Gastroesophageal sphincter (tissue), 4 donors: ENCODE results near the gene RMND1. TPM values are rescaled to one million over a fixed set of nuclear protein-coding genes. Genes with fewer than 3 reads are reported as not detected.

Source experiments
- ATAC-seq: fragments of 150-250 bp; one replicate; pipeline ENCODE4 v1.9.1; 2016; ENCODE audit warnings: mild to moderate bottlenecking, moderate library complexity
- H3K27ac ChIP-seq, 4 donors: fragments of 200-600 bp; sonication (generic) in 3 of 4; 1 replicate in 3 of 4; 2 replicates in 1 of 4; pipeline ENCODE4 v1.5.1; 2016 to 2019
- H3K27me3 ChIP-seq: fragments of 200-600 bp; sonication (generic); one replicate; pipeline ENCODE4 v1.5.1; 2019
- H3K36me3 ChIP-seq, 2 donors: fragments of 200-600 bp; sonication (generic); one replicate each; pipeline ENCODE4 v1.5.1; 2019; ENCODE audit warnings: control low read depth in 1 of 2
- H3K4me1 ChIP-seq, 3 donors: fragments of 200-600 bp; sonication (generic); 1 replicate in 2 of 3; 2 replicates in 1 of 3; pipeline ENCODE4 v1.5.1; 2016 to 2019; ENCODE audit warnings: control low read depth in 2 of 3
- H3K4me3 ChIP-seq, 2 donors: fragments of 200-600 bp; sonication (generic); one replicate each; pipeline ENCODE4 v1.5.1; 2019; ENCODE audit warnings: mild to moderate bottlenecking in 1 of 2, moderate library complexity in 1 of 2
- H3K9me3 ChIP-seq, 3 donors: fragments of 200-600 bp; sonication (generic); one replicate each; pipeline ENCODE4 v1.5.1; 2017 to 2019; ENCODE audit warnings: control low read depth in 2 of 3
- CTCF ChIP-seq, 4 experiments: fragments of 200-600 bp in 2 of 4; fragments of 450-650 bp in 2 of 4; sonication (generic) in 1 of 4; IDR thresholded peaks; one replicate each; pipeline ENCODE4 v1.5.1; 2017 to 2019; ENCODE audit warnings: antibody characterized with exemption in 4 of 4, mild to moderate bottlenecking in 2 of 4, moderate library complexity in 2 of 4
- EP300 ChIP-seq: sonication (generic); formaldehyde crosslinking; IDR thresholded peaks from one replicate; pipeline ENCODE4 v1.6.1; 2017; ENCODE audit warnings: antibody characterized with exemption, mild to moderate bottlenecking
- POLR2A ChIP-seq, 2 donors: fragments of 450-650 bp; IDR thresholded peaks; one replicate each; pipeline ENCODE4 v1.6.1; 2017; ENCODE audit warnings: antibody characterized with exemption in 2 of 2, mild to moderate bottlenecking in 2 of 2, moderate library complexity in 1 of 2
- POLR2AphosphoS5 ChIP-seq: sonication (generic); formaldehyde crosslinking; IDR thresholded peaks from one replicate; pipeline ENCODE4 v1.6.1; 2017; ENCODE audit warnings: antibody characterized with exemption
- WGBS, 2 donors: methylation state at CpG; one replicate each; pipeline ENCODE4 v1.1.5; 2018; ENCODE audit warnings: low coverage in 1 of 2; 5-methylcytosine and 5-hydroxymethylcytosine counted together
- total RNA-seq, 4 donors: library from RNA; depleted of rRNA; stranded (reverse); fragments of >200 nt; gene quantifications; one replicate each; pipeline ENCODE4 v1.1.0, GENCODE V29; 2016

The RMND1 gene
- total RNA-seq, 4 donors from 2014 or later, result 13.2 to 17.8 (median 14.1) TPM

GRCh38 chr6:151431337-151431736, 20.6 kb downstream of the RMND1 start:
- no peak for ATAC-seq
- TF ChIP-seq POLR2A (IDR thresholded peaks at IDR 0.05), result no peak
- no peak for TF ChIP-seq POLR2AphosphoS5
- no peak for TF ChIP-seq EP300
- no peak for TF ChIP-seq CTCF (IDR thresholded peaks at IDR 0.05)

GRCh38 chr6:151430886-151431285, 21.0 kb downstream of the RMND1 start:
- TF ChIP-seq POLR2AphosphoS5, result no peak
- no peak for TF ChIP-seq POLR2A (IDR thresholded peaks at IDR 0.05)
- no peak for TF ChIP-seq CTCF (IDR thresholded peaks at IDR 0.05)
- no peak for TF ChIP-seq EP300
- H3K4me3 ChIP-seq, result no peak overlapping the region
- no peaks in the 10 kb centered on the region for H3K4me1 ChIP-seq
- H3K27me3 ChIP-seq, result no peaks in the 10 kb centered on the region
- H3K27ac ChIP-seq, result no peak overlapping the region
- no peak for ATAC-seq
- no peaks in the 10 kb centered on the region for H3K9me3 ChIP-seq
- WGBS, 2 donors, result 78 to 87% methylated on average over 3 of the region's 3 CpGs
- H3K36me3 ChIP-seq, result peaks cover 0 to 70% of the 10 kb centered on the region in 2 donors

More at GRCh38 chr6:151431337-151431736, 20.6 kb downstream of the RMND1 start:
- Histone ChIP-seq H3K4me3 (no peak overlapping the region), H3K27ac (no peak overlapping the region), H3K9me3 (no peaks in the 10 kb centered on the region), H3K36me3 (peaks cover 0 to 66% of the 10 kb centered on the region in 2 donors), H3K4me1 (no peaks in the 10 kb centered on the region), H3K27me3 (no peaks in the 10 kb centered on the region)
- WGBS, 2 donors, result 92 to 97% methylated on average over 3 of the region's 3 CpGs

GRCh38 chr6:151428093-151428735, 23.7 kb downstream of the RMND1 start:
- ATAC-seq, result no peak
- H3K4me3 ChIP-seq, result no peak overlapping the region
- H3K27ac ChIP-seq, result no peak overlapping the region
- no peaks in the 10 kb centered on the region for H3K9me3 ChIP-seq
- WGBS, 2 donors, result 83 to 99% methylated on average over 4 of the region's 4 CpGs
- peaks cover 0 to 3% (median 0%) of the 10 kb centered on the region in 3 donors for H3K4me1 ChIP-seq
- TF ChIP-seq CTCF (IDR thresholded peaks at IDR 0.05), result no peak
- TF ChIP-seq EP300, result no peak
- TF ChIP-seq POLR2AphosphoS5, result no peak
- TF ChIP-seq POLR2A (IDR thresholded peaks at IDR 0.05), result no peak
- no peaks in the 10 kb centered on the region for H3K27me3 ChIP-seq
- H3K36me3 ChIP-seq, result peaks cover 0 to 90% of the 10 kb centered on the region in 2 donors

GRCh38 chr6:151425561-151425960, 26.4 kb downstream of the RMND1 start:
- WGBS, 2 donors, result 89 to 90% methylated on average over 4 of the region's 4 CpGs
- H3K4me3 ChIP-seq, result no peak overlapping the region
- peaks cover 0 to 80% of the 10 kb centered on the region in 2 donors for H3K36me3 ChIP-seq
- peaks cover 0 to 4% (median 0%) of the 10 kb centered on the region in 3 donors for H3K4me1 ChIP-seq
- H3K27me3 ChIP-seq, result no peaks in the 10 kb centered on the region
- TF ChIP-seq EP300, result no peak
- TF ChIP-seq POLR2AphosphoS5, result no peak
- no peak for TF ChIP-seq CTCF (IDR thresholded peaks at IDR 0.05)
- no peak for TF ChIP-seq POLR2A (IDR thresholded peaks at IDR 0.05)
- no peak for ATAC-seq
- no peak overlapping the region for H3K27ac ChIP-seq
- H3K9me3 ChIP-seq, result no peaks in the 10 kb centered on the region

- WGBS, 2 donors, result 25 to 52% methylated on average over 2 to 4 of the region's 4 CpGs
- Histone ChIP-seq H3K36me3 (peaks cover 0 to 80% of the 10 kb centered on the region in 2 donors), H3K9me3 (no peaks in the 10 kb centered on the region), H3K4me3 (no peak overlapping the region), H3K27ac (no peak overlapping the region), H3K27me3 (no peaks in the 10 kb centered on the region), H3K4me1 (peaks cover 0 to 4% (median 0%) of the 10 kb centered on the region in 3 donors)
- no peak for TF ChIP-seq CTCF (IDR thresholded peaks at IDR 0.05)
- TF ChIP-seq POLR2AphosphoS5, result no peak
- no peak for TF ChIP-seq POLR2A (IDR thresholded peaks at IDR 0.05)
- TF ChIP-seq EP300, result no peak
- no peak for ATAC-seq
Observed at GRCh38 chr6:151422981-151423380, 28.9 kb downstream of the RMND1 start.
